B cell (primary cell): ENCODE data around the gene NBR1. TPM values are rescaled to one million over a fixed set of nuclear protein-coding genes. Genes with fewer than 3 reads are reported as not detected.
"Not testable (repeated sequence)": the region's sequence is repeated elsewhere in the genome, so short reads cannot be mapped to it uniquely, and the experiment has no call there.

Source experiments
- ATAC-seq: fragments of 200-7000 bp; cut with Tn5 transposase; one replicate; pipeline ENCODE4 v1.10.0; 2021; ENCODE audit warnings: low read depth, mild to moderate bottlenecking, moderate number of reproducible peaks, moderate library complexity
- CTCF ChIA-PET: fragments of 350-600 bp; sonication (Branson Sonifier 250); formaldehyde crosslinking; loops from one replicate; lab custom pipeline; 2021; ENCODE audit warnings: antibody characterized with exemption, inconsistent platforms; lab: Charles Lee
- POLR2A ChIA-PET: fragments of 350-600 bp; sonication (Branson Sonifier 250); formaldehyde crosslinking; loops from one replicate; lab custom pipeline; 2021; ENCODE audit warnings: antibody characterized with exemption; lab: Charles Lee
- DNase-seq: peaks from one replicate; pipeline ENCODE4 v3.0.0; 2013
- H2AFZ ChIP-seq: 2 replicates; pipeline ENCODE4 v1.6.1; 2012; ENCODE audit warnings: mild to moderate bottlenecking, low read depth, low read length; ENCODE audit not compliant: insufficient read depth, poor library complexity, severe bottlenecking
- H3K27ac ChIP-seq, 2 donors: 1 replicate in 1 of 2; 2 replicates in 1 of 2; pipeline ENCODE4 v1.5.1; 2012 to 2013; ENCODE audit warnings: low read length in 2 of 2, mild to moderate bottlenecking in 2 of 2, moderate library complexity in 1 of 2
- H3K27me3 ChIP-seq, 4 experiments: fragments of 200-600 bp in 1 of 4; sonication (generic) in 1 of 4; replicated peaks in 1 of 4; 1 replicate in 2 of 4; 2 replicates in 2 of 4; pipeline versions ENCODE4 v1.6.1 to v1.7.0; 2013 to 2016; ENCODE audit warnings: low read length in 3 of 4, mild to moderate bottlenecking in 2 of 4, mixed read lengths in 1 of 4, moderate library complexity in 1 of 4; ENCODE audit not compliant: insufficient read depth in 4 of 4, control insufficient read depth in 3 of 4; ENCODE audit errors: control extremely low read depth in 1 of 4
- H3K36me3 ChIP-seq, 2 experiments: replicated peaks in 1 of 2; 1 replicate in 1 of 2; 2 replicates in 1 of 2; pipeline versions ENCODE4 v1.6.1 to v1.7.1; 2013; ENCODE audit warnings: low read length in 1 of 2; ENCODE audit not compliant: insufficient read depth in 2 of 2, control insufficient read depth in 1 of 2; ENCODE audit errors: control extremely low read depth in 1 of 2, extremely low read depth in 1 of 2
- H3K4me1 ChIP-seq, 2 donors: fragments of 200-600 bp in 1 of 2; sonication (generic) in 1 of 2; 1 replicate in 1 of 2; 2 replicates in 1 of 2; pipeline versions ENCODE4 v1.5.1 to v1.6.1; 2013 to 2017; ENCODE audit warnings: low read length in 2 of 2; ENCODE audit not compliant: control insufficient read depth in 2 of 2, insufficient read depth in 2 of 2
- H3K4me2 ChIP-seq: replicated peaks from 2 replicates; pipeline ENCODE3; 2012; ENCODE audit warnings: mild to moderate bottlenecking, low read depth, low read length; ENCODE audit not compliant: poor library complexity, severe bottlenecking
- H3K4me3 ChIP-seq, 5 experiments: fragments of 200-600 bp in 1 of 5; sonication (generic) in 1 of 5; 1 replicate in 3 of 5; 2 replicates in 2 of 5; pipeline versions ENCODE4 v1.5.1 to v1.7.0; 2011 to 2016; ENCODE audit warnings: low read length in 4 of 5, mild to moderate bottlenecking in 4 of 5, low read depth in 2 of 5, control low read depth in 1 of 5, moderate library complexity in 1 of 5; ENCODE audit not compliant: insufficient read depth in 1 of 5; ENCODE audit errors: control extremely low read depth in 1 of 5, extremely low read depth in 1 of 5
- H3K79me2 ChIP-seq: fragments of 200-600 bp; sonication (generic); one replicate; pipeline ENCODE4 v1.6.0; 2016; ENCODE audit warnings: low read length; ENCODE audit not compliant: control insufficient read depth, insufficient read depth
- H3K9ac ChIP-seq: fragments of 200-600 bp; sonication (generic); 2 replicates; pipeline ENCODE4 v1.6.1; 2017; ENCODE audit warnings: mild to moderate bottlenecking, low read length, moderate library complexity
- H3K9me3 ChIP-seq, 3 donors: one replicate each; pipeline versions ENCODE4 v1.6.1 to v1.7.1; 2013; ENCODE audit warnings: low read length in 2 of 3; ENCODE audit not compliant: control insufficient read depth in 2 of 3, insufficient read depth in 1 of 3; ENCODE audit errors: control extremely low read depth in 1 of 3
- H4K20me1 ChIP-seq: 2 replicates; pipeline ENCODE4 v1.6.0; 2012; ENCODE audit warnings: mild to moderate bottlenecking, low read length; ENCODE audit not compliant: insufficient read depth, control insufficient read depth, poor library complexity, severe bottlenecking
- H3K27ac Mint-ChIP-seq: one replicate; pipeline ENCODE4 v1.8.0; 2021; ENCODE audit warnings: mixed read lengths
- H3K27me3 Mint-ChIP-seq: one replicate; pipeline ENCODE4 v1.8.0; 2021; ENCODE audit warnings: mixed read lengths
- H3K4me1 Mint-ChIP-seq: one replicate; pipeline ENCODE4 v1.8.0; 2021; ENCODE audit warnings: mixed read lengths
- H3K4me3 Mint-ChIP-seq: one replicate; pipeline ENCODE4 v1.8.0; 2021; ENCODE audit warnings: mixed read lengths
- H3K9me3 Mint-ChIP-seq: one replicate; pipeline ENCODE4 v1.8.0; 2022; ENCODE audit warnings: mixed read lengths; ENCODE audit not compliant: insufficient read depth
- CTCF ChIP-seq: fragments of 200-600 bp; IDR thresholded peaks from one replicate; pipeline ENCODE4 v1.8.0; 2022; ENCODE audit warnings: antibody characterized with exemption, mild to moderate bottlenecking
- EZH2 ChIP-seq: IDR thresholded peaks from 2 replicates; pipeline ENCODE4 v1.6.1; 2012; ENCODE audit warnings: borderline replicate concordance, low read depth, mild to moderate bottlenecking, moderate library complexity, low read length; ENCODE audit not compliant: insufficient read depth, poor library complexity, severe bottlenecking
- WGBS: methylation state at CpG from one replicate; pipeline ENCODE4 v1.1.5; 2013; ENCODE audit warnings: missing lambda C conversion rate; ENCODE audit not compliant: insufficient coverage; 5-methylcytosine and 5-hydroxymethylcytosine counted together
- intact Hi-C: fragments of 100-400 bp; cut with micrococcal nuclease; formaldehyde crosslinking; loops from one replicate; pipeline ENCODE4 v1.10.0; 2022
- polyA plus RNA-seq: library from polyadenylated mRNA; depleted of rRNA; stranded (reverse); fragments of >200 nt; gene quantifications from 2 replicates; pipeline ENCODE4 v1.2.3, GENCODE V29; 2012
- total RNA-seq, 2 donors: library from RNA; stranded (reverse); fragments of 120-200 nt in 1 of 2; gene quantifications; 1 replicate in 1 of 2; 2 replicates in 1 of 2; pipeline versions ENCODE4 v1.2.3 to v1.2.4, GENCODE V29; 2013 to 2022

The NBR1 gene
- total and polyA plus RNA-seq, 2 donors (not counting 1 experiment from before 2014, with no cell fraction given), result 18.8 to 43.9 TPM

DNA sequence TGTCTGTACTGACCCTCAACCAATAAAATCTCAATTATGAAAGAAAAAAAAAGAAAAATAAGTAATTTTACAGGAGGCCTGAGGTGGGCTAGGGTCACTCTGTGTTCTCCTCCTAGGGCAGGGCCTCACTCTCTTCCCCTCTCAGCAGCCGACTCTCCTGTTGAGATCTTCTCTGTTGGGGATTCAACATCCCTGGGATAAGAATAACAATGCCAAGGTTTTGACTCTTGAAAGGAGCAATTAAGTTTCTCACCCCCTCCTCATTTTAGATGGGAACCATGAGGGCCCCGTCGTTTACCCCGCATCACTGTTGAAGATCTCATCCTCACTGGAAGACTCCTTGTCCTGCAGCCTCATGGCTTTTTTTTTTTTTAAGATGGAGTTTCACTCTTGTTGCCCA, 24.4 kb upstream of the NBR1 start:
- CTCF ChIA-PET, result no interaction called here
- DNase-seq, result no peak
- 94% methylated on average over 3 of the region's 4 CpGs for WGBS
- no peaks in the 10 kb centered on the region for H3K27me3 ChIP-seq
- H3K4me1 ChIP-seq, result no peaks in the 10 kb centered on the region
- Mint-ChIP-seq H3K4me3 (no peak overlapping the region), H3K9me3 (no peaks in the 10 kb centered on the region), H3K4me1 (no peaks in the 10 kb centered on the region), H3K27ac (no peak overlapping the region), H3K27me3 (no peaks in the 10 kb centered on the region)
- no peak overlapping the region for H3K27ac ChIP-seq
- H3K9ac ChIP-seq, result no peak overlapping the region
- peaks cover 1 to 6% of the 10 kb centered on the region in 2 experiments for H3K36me3 ChIP-seq
- no peaks in the 10 kb centered on the region for H3K9me3 ChIP-seq
- intact Hi-C loops, result no loop called here
- no peak overlapping the region for H3K4me2 ChIP-seq
- no peak overlapping the region for H3K4me3 ChIP-seq
- H4K20me1 ChIP-seq, result no peaks in the 10 kb centered on the region
- no peaks in the 10 kb centered on the region for H3K79me2 ChIP-seq
- no peak overlapping the region for H2AFZ ChIP-seq
- TF ChIP-seq CTCF, result no peak
- TF ChIP-seq EZH2, result no peak
- no peak for ATAC-seq
- POLR2A ChIA-PET, result no interaction called here

DNA sequence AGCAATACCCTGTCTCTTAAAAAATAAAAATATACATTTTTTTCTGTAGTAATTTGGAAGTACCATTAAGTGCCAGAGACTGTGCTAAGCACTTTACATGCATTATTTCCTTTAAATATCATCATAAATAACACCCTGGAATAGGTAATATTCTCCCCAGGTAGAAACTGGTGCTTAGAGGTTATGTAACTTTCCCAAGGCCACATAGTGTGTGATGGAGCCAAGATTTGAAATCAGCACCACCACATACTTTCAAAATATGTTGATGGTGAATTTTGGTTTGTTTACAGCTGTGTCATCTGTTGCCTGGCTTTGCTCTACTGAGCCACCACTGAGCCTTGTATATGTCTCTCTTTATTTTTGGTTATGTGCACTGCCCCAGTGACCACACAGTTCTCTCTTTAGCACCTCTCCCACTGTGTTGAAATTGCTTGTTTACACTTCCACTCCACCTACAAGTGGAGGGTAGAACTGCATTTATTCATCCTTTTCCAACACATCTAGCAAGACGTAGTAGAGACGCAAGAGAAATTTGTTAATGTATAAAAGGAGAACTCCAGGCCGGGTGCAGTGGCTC, 19.0 kb upstream of the NBR1 start:
- Histone ChIP-seq H3K4me3 (no peak overlapping the region), H3K79me2 (no peaks in the 10 kb centered on the region), H3K4me2 (no peak overlapping the region), H3K36me3 (peaks cover 0 to 3% of the 10 kb centered on the region in 2 experiments), H2AFZ (no peak overlapping the region), H3K27ac (no peak overlapping the region), H4K20me1 (no peaks in the 10 kb centered on the region), H3K9me3 (no peaks in the 10 kb centered on the region), H3K4me1 (no peaks in the 10 kb centered on the region), H3K9ac (no peak overlapping the region), H3K27me3 (no peaks in the 10 kb centered on the region)
- Mint-ChIP-seq H3K9me3 (no peaks in the 10 kb centered on the region), H3K4me1 (no peaks in the 10 kb centered on the region), H3K27me3 (no peaks in the 10 kb centered on the region), H3K4me3 (no peak overlapping the region), H3K27ac (no peak overlapping the region)
- CTCF ChIA-PET, result interaction anchor here (0.6 kb wide), 1 partner anchor 187 kb away, joined by 3 read pairs; no protein-coding TSS in a partner anchor
- WGBS, result no CpG with 5 or more reads among the region's 3 CpGs
- no peak for TF ChIP-seq EZH2
- TF ChIP-seq CTCF, result no peak
- no peak for ATAC-seq
- intact Hi-C loops, result no loop called here
- DNase-seq, result no peak
- POLR2A ChIA-PET, result interaction anchor here (1.0 kb wide), 1 partner anchor 10 kb away, joined by 3 read pairs; no protein-coding TSS in a partner anchor

DNA sequence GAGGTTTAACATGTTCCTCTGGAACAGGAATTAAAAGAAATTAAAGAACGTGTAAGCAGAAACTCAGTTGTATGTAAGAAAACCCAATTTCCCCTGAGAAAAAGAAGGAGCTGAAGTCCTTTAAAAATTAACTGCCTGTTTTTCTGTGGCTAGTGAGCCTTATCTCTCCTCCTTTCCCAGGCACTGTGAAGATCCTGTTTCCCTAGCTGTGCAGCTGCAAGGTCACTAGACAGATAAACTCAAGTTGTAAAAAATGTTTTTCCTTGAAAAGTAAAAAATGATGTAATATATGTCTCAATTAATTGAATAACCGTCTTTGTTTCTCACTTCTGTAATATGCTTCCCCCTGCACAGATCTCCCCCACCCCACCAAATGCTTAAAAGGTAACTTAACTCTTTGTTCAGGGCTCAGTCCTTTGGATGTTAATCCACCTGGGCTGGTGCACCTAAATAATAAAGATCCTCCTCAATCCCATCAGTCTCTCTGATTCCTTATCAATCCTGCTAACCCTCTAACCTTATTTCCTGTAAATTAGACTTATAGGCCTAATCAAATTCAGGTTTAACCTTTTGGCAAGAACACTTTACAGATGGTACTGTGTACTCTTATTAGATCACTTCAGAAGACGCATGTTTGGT, 17.7 kb upstream of the NBR1 start:
- DNase-seq, ATAC-seq, H3K9me3 ChIP-seq, H2AFZ ChIP-seq, H3K79me2 ChIP-seq, H3K27ac ChIP-seq, CTCF ChIA-PET, H3K4me1 ChIP-seq, H3K4me3 ChIP-seq, H4K20me1 ChIP-seq, H3K4me1 Mint-ChIP-seq, H3K27me3 Mint-ChIP-seq, H3K9ac ChIP-seq, H3K27ac Mint-ChIP-seq, H3K4me3 Mint-ChIP-seq, intact Hi-C loops, H3K4me2 ChIP-seq, H3K36me3 ChIP-seq, H3K27me3 ChIP-seq, POLR2A ChIA-PET, H3K9me3 Mint-ChIP-seq: not testable (repeated sequence)
- WGBS, result 40% methylated on average over 1 of the region's 3 CpGs
